C4-2B (cell line): ENCODE data around the gene UVRAG.

Experiments used
- CTCF ChIP-seq: fragments of 450-650 bp; conservative IDR thresholded peaks from 2 replicates; pipeline ENCODE4 v1.5.1; 2017; ENCODE audit warnings: mild to moderate bottlenecking
- ZFX ChIP-seq: fragments of 450-650 bp; IDR thresholded peaks from 2 replicates; pipeline ENCODE4 v1.6.1; 2017

- TF ChIP-seq CTCF (no peak), ZFX (no peak)
Observed at GRCh38 chr11:75779960-75780359, 35.0 kb upstream of the UVRAG start.
